Stimulated activated CD4-positive, alpha-beta T cell treated with anti-CD3 and anti-CD28 coated beads, Interleukin-2, amount 100 ng/mL, for 48 hours (primary cell): ENCODE measurements around the gene AKT3.
"Not testable (repeated sequence)": the region's sequence is repeated elsewhere in the genome, so short reads cannot be mapped to it uniquely, and the experiment has no call there.

Experiments used
- DNase-seq, 2 donors: peaks; one replicate each; pipeline ENCODE4 v3.0.0-alpha.2; 2020

The AKT3 gene

GRCh38 chr1:243837907-243838535 lies 12.0 kb downstream of the AKT3 start:
- no peak for DNase-seq

GRCh38 chr1:243834130-243834529 lies 15.9 kb downstream of the AKT3 start:
- no peak for DNase-seq

GRCh38 chr1:243831463-243831862 lies 18.6 kb downstream of the AKT3 start:
- no peak for DNase-seq

GRCh38 chr1:243827206-243827605 lies 22.8 kb downstream of the AKT3 start:
- no peak for DNase-seq

DNA sequence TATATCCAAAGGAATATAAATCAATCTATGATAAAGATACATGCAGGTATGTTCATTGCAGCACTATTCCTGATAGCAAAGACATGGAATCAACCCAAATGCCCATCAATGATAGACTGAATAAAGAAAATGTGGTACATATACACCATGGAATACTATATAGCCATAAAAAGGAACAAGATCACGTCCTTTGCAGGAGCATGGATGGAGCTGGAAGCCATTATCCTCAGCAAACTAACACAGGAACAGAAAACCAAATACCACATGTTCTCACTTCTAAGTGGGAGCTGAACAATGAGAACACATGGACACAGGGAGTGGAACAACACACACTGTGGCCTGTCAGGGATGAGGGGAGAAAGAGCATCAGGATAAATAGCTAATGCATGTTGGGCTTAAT lies 25.1 kb downstream of the AKT3 start:
- DNase-seq, result not testable (repeated sequence)

GRCh38 chr1:243821177-243821680 lies 28.8 kb downstream of the AKT3 start:
- no peak for DNase-seq

DNA sequence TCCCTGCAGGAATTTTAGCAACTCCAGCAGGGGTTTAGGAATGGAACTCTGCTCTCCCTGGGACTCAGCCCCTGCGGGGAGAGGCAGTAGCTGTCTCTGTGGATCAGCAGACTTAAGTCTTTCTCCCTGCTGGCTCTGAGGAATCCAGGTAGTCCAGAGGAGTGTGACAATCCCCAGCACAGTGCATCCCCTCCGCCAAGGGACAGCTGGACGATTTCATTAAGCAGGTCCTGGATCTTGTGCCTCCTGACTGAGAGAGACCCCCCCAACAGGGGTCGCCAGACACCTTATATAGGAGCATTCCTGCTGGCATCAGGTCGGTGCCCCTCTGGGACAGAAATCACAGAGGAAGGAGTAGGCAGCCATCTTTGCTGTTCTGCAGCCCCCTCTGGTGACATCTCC lies 30.6 kb downstream of the AKT3 start:
- DNase-seq, result no peak

DNA sequence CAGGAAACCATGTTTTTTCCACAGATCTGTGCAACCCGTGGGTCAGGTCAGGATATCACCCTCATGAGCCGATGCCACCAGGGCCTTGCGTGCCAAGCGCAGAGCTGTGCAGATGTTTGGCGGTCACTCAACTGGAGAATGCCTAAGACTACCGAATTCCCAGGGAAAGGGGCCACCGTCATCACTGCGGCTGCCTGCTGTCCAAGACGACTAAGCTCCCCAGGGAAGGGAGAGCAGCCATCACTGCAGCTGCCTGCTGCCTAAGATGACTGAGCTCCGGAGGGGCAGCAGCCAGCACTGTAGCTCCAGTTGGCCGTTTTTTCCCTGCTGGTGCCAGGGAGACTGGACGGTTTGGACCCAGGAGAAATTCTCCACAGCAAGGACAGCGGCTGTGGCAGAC lies 31.1 kb downstream of the AKT3 start:
- no peak for DNase-seq

GRCh38 chr1:243814718-243815117 lies 35.3 kb downstream of the AKT3 start:
- DNase-seq, result no peak

GRCh38 chr1:243807346-243807745 lies 42.7 kb downstream of the AKT3 start:
- DNase-seq, result not testable (repeated sequence)

DNA sequence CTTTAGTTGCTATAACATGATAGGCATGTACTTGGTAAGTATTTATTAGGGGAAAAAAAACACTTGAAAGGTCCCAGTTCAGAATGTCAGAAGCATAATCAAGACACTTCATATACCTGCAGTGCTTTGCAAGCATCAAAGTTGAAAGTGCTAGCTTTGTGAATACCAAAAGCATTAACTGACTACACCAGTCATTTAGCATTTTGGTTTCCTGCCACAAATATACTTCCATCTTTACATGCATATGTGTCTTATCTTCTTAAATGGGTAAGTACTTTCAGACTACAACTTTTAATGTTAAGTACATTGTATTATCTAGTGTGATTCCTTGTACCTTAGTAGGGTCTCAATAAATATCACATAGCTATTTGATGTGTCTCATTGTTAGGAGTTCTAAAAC lies 43.7 kb downstream of the AKT3 start:
- no peak for DNase-seq

GRCh38 chr1:243802736-243803135 lies 47.3 kb downstream of the AKT3 start:
- no peak for DNase-seq

DNA sequence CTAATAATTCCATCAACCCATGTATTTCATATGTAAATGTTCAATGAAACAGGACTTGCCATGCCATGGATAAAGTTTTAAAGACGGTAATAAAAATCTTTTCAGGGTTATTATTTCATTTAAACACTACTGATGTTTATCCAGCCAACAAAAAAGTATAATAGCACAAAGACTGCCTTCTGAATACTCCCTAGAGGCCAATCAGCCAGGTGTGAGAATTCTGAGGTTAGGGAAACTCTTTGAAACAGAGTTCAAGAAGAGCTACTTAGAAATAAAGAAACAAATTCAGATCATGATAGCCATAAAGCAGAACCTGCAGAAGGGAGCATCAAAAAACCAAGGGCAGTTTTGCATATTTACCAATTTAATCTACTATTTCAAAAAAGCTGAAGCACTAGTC lies 48.7 kb downstream of the AKT3 start:
- DNase-seq, result no peak

DNA sequence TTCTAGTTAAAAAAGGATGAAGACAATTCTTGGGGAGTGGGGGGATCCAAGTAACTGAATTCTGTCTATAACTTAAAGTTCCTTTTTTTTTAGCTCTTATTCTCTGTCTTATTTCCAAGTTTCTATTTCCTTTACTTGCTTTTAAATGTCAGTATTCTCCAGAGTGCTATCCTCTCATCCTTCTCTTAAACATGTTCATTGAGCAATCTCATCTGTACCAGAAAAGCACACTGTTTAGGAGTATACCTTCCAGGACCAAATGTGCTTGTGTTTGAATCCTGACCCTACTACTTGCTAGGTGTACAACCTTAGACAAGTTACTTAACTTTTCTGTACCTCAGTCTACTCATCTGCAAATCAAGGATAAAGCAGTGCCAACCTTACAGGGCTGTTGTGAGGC lies 50.1 kb downstream of the AKT3 start:
- DNase-seq, result no peak

DNA sequence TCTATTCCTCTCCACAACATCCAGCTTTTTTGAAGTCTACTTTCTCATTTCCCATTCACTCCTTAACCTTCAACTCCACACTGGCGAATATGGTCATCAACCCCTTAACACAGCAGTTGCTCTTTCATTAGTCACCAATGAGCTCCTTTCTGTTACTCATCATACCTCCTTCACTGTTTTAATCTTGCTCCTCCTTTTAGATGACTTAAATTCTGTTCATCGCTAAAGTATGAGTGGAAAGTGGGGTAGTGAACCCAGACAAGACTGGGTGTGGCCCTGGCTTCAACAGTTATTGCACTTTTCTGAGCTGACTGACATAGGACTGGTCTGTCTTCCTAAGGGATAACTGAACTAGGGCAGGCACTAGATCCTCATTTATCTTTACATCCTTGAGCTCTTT lies 51.3 kb downstream of the AKT3 start:
- DNase-seq, result no peak

DNA sequence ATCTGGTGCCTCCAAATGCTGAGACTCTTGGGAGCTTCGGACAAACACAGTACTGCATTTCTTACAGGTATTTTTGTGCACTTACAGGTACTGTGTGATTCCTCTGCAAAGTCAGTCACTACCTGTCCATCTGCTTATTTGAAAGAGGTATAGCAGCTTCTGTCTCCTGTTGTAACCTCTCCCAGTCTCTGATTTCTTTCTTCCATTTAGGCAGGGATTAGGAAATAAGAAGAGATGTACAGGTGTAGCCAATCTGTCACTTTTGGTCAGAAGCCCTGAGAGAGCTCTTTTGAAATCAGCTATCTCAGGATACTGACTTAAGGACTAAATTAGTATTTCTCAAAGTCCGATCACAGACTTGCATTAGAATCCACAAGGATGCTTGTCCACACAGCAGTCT lies 54.0 kb downstream of the AKT3 start:
- DNase-seq, result no peak

DNA sequence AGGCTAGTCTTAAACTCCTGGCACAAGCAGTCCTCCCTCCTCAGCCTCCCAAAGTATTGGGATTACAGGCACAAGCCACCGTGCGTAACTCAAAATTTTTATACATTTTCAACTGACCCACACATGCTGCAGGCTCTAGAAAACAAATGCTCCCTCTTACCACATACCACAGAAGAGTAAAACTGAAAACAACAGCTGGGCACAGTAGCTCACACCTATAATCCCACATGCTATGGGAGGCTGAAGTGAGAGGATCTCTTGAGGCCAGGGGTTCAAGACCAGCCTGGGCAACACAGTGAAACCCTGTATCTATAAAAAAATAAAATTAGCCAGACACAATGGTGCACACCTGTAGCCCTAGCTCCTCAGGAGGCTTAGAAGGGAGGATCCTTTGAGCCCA lies 56.7 kb downstream of the AKT3 start:
- no peak for DNase-seq

- no peak for DNase-seq
Measured at GRCh38 chr1:243792891-243793290, 57.2 kb downstream of the AKT3 start.

DNA sequence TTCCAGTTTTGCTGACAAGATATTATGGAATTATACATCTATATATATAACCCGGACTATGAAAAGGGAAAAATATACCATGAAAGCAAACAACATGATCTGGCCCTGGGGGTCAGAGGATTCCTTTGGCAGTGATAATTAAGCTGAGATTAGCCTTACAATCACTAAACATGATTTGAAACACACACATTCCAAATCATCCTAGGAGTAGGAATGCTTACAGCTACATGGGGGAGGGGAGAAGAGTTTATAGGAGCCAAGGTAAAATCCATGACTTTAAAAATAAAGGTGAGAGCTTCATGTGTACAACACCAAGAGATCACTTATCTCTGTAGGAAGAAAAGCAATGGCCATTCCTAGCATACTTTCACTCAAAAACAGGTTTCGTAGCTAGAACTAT lies 57.6 kb downstream of the AKT3 start:
- DNase-seq, result no peak

DNA sequence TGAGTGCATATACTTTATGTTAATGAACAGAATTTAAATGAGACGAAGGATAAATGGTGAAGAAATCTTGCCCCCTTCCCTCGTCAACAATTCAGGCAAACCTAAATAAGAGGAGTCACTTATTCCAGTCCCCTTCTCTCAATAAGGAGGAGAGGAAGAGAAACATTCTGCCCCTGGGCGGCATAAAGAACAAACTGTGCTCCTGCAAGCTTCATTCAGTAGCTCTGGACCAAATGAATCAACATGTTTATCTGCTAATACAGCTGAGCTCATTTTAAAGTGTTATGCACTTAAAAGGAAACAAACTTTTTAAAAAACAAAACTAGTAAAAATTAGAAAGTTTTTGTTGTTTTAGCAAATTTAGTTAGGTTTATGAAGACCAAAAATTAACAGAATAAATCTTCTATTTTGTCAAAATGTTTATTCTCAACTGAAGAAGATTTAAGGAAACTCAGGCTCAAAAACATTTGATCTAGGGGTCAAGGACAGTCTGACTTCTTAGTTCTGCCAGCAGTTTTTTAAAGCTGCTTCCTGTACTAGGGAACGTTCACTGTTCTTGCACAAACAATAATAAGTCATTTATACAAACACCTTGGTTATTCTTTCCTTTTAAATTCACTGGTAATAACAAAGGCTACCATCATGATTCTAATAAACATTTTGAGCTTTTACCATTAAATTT lies 58.3 kb downstream of the AKT3 start:
- no peak for DNase-seq

GRCh38 chr1:243790404-243790803 lies 59.6 kb downstream of the AKT3 start:
- DNase-seq, result no peak

DNA sequence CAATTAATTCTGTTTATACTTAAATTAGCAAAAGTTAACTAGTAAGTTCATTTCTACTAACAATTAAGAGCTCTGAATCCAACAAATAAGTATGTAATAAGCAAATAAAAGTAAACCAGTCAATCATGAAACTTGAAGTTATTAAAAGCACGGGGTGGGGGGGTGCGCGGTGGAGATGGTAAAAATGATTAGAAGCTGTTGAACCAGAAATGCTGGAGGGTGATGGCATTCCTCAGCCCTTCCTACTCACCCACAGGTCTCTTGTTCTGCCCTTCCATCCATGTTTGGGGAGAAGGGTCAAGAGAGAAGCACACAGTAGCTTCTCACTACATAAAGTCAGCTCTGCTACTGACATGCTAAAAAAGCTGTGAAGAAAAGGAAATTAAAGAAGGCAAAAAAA lies 63.5 kb downstream of the AKT3 start:
- DNase-seq, result no peak

DNA sequence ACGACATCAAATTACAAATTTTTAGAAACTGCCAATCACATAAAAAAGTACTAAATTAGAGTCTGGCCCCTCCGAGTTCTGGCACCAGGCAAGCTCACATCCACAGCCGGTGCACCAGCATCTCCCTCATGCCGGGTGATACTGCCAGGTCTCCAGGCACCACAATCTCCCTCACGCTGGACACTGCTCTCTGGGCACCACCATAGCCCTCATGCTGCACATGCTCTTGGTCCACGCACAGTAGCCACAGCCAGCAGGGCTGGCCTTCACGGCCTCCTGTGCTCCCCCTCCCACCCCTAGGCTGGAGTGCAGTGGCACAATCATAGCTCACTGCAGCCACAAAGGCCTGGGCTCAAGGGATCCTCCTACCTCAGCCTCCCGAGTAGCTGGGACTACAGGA lies 65.5 kb downstream of the AKT3 start:
- no peak for DNase-seq

DNA sequence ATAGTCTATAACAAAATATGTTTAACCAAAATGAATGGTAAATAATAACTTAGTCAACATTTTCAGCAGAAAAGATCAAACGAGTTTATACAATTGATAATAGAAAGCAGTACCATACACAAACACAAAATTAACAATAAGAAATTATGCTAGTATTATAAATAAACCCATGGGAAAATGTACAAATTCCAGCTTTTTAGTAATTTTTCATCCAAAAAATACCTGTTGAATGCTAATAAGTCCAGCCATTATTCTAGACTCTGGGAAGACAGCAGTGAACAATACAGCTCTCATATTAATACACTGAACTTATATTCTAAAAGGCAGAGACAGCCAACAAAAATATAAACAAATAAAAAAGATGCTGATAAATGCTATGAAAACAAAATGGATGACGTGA lies 66.3 kb downstream of the AKT3 start:
- DNase-seq, result no peak
